B cell (primary cell): ENCODE data around the gene BCAR3. TPM values are rescaled to one million over a fixed set of nuclear protein-coding genes. Genes with fewer than 3 reads are reported as not detected.

ENCODE experiments used
- ATAC-seq: fragments of 200-7000 bp; cut with Tn5 transposase; one replicate; pipeline ENCODE4 v1.10.0; 2021; ENCODE audit warnings: low read depth, mild to moderate bottlenecking, moderate number of reproducible peaks, moderate library complexity
- CTCF ChIA-PET: fragments of 350-600 bp; sonication (Branson Sonifier 250); formaldehyde crosslinking; loops from one replicate; lab custom pipeline; 2021; ENCODE audit warnings: antibody characterized with exemption, inconsistent platforms; lab: Charles Lee
- POLR2A ChIA-PET: fragments of 350-600 bp; sonication (Branson Sonifier 250); formaldehyde crosslinking; loops from one replicate; lab custom pipeline; 2021; ENCODE audit warnings: antibody characterized with exemption; lab: Charles Lee
- DNase-seq: peaks from one replicate; pipeline ENCODE4 v3.0.0; 2013
- H2AFZ ChIP-seq: 2 replicates; pipeline ENCODE4 v1.6.1; 2012; ENCODE audit warnings: mild to moderate bottlenecking, low read depth, low read length; ENCODE audit not compliant: insufficient read depth, poor library complexity, severe bottlenecking
- H3K27ac ChIP-seq, 2 donors: 1 replicate in 1 of 2; 2 replicates in 1 of 2; pipeline ENCODE4 v1.5.1; 2012 to 2013; ENCODE audit warnings: low read length in 2 of 2, mild to moderate bottlenecking in 2 of 2, moderate library complexity in 1 of 2
- H3K27me3 ChIP-seq, 4 experiments: fragments of 200-600 bp in 1 of 4; sonication (generic) in 1 of 4; replicated peaks in 1 of 4; 1 replicate in 2 of 4; 2 replicates in 2 of 4; pipeline versions ENCODE4 v1.6.1 to v1.7.0; 2013 to 2016; ENCODE audit warnings: low read length in 3 of 4, mild to moderate bottlenecking in 2 of 4, mixed read lengths in 1 of 4, moderate library complexity in 1 of 4; ENCODE audit not compliant: insufficient read depth in 4 of 4, control insufficient read depth in 3 of 4; ENCODE audit errors: control extremely low read depth in 1 of 4
- H3K36me3 ChIP-seq, 2 experiments: replicated peaks in 1 of 2; 1 replicate in 1 of 2; 2 replicates in 1 of 2; pipeline versions ENCODE4 v1.6.1 to v1.7.1; 2013; ENCODE audit warnings: low read length in 1 of 2; ENCODE audit not compliant: insufficient read depth in 2 of 2, control insufficient read depth in 1 of 2; ENCODE audit errors: control extremely low read depth in 1 of 2, extremely low read depth in 1 of 2
- H3K4me1 ChIP-seq, 2 donors: fragments of 200-600 bp in 1 of 2; sonication (generic) in 1 of 2; 1 replicate in 1 of 2; 2 replicates in 1 of 2; pipeline versions ENCODE4 v1.5.1 to v1.6.1; 2013 to 2017; ENCODE audit warnings: low read length in 2 of 2; ENCODE audit not compliant: control insufficient read depth in 2 of 2, insufficient read depth in 2 of 2
- H3K4me2 ChIP-seq: replicated peaks from 2 replicates; pipeline ENCODE3; 2012; ENCODE audit warnings: mild to moderate bottlenecking, low read depth, low read length; ENCODE audit not compliant: poor library complexity, severe bottlenecking
- H3K4me3 ChIP-seq, 5 experiments: fragments of 200-600 bp in 1 of 5; sonication (generic) in 1 of 5; 1 replicate in 3 of 5; 2 replicates in 2 of 5; pipeline versions ENCODE4 v1.5.1 to v1.7.0; 2011 to 2016; ENCODE audit warnings: low read length in 4 of 5, mild to moderate bottlenecking in 4 of 5, low read depth in 2 of 5, control low read depth in 1 of 5, moderate library complexity in 1 of 5; ENCODE audit not compliant: insufficient read depth in 1 of 5; ENCODE audit errors: control extremely low read depth in 1 of 5, extremely low read depth in 1 of 5
- H3K79me2 ChIP-seq: fragments of 200-600 bp; sonication (generic); one replicate; pipeline ENCODE4 v1.6.0; 2016; ENCODE audit warnings: low read length; ENCODE audit not compliant: control insufficient read depth, insufficient read depth
- H3K9ac ChIP-seq: fragments of 200-600 bp; sonication (generic); 2 replicates; pipeline ENCODE4 v1.6.1; 2017; ENCODE audit warnings: mild to moderate bottlenecking, low read length, moderate library complexity
- H3K9me3 ChIP-seq, 3 donors: one replicate each; pipeline versions ENCODE4 v1.6.1 to v1.7.1; 2013; ENCODE audit warnings: low read length in 2 of 3; ENCODE audit not compliant: control insufficient read depth in 2 of 3, insufficient read depth in 1 of 3; ENCODE audit errors: control extremely low read depth in 1 of 3
- H4K20me1 ChIP-seq: 2 replicates; pipeline ENCODE4 v1.6.0; 2012; ENCODE audit warnings: mild to moderate bottlenecking, low read length; ENCODE audit not compliant: insufficient read depth, control insufficient read depth, poor library complexity, severe bottlenecking
- H3K27ac Mint-ChIP-seq: one replicate; pipeline ENCODE4 v1.8.0; 2021; ENCODE audit warnings: mixed read lengths
- H3K27me3 Mint-ChIP-seq: one replicate; pipeline ENCODE4 v1.8.0; 2021; ENCODE audit warnings: mixed read lengths
- H3K4me1 Mint-ChIP-seq: one replicate; pipeline ENCODE4 v1.8.0; 2021; ENCODE audit warnings: mixed read lengths
- H3K4me3 Mint-ChIP-seq: one replicate; pipeline ENCODE4 v1.8.0; 2021; ENCODE audit warnings: mixed read lengths
- H3K9me3 Mint-ChIP-seq: one replicate; pipeline ENCODE4 v1.8.0; 2022; ENCODE audit warnings: mixed read lengths; ENCODE audit not compliant: insufficient read depth
- EZH2 ChIP-seq: IDR thresholded peaks from 2 replicates; pipeline ENCODE4 v1.6.1; 2012; ENCODE audit warnings: borderline replicate concordance, low read depth, mild to moderate bottlenecking, moderate library complexity, low read length; ENCODE audit not compliant: insufficient read depth, poor library complexity, severe bottlenecking
- WGBS: methylation state at CpG from one replicate; pipeline ENCODE4 v1.1.5; 2013; ENCODE audit warnings: missing lambda C conversion rate; ENCODE audit not compliant: insufficient coverage; 5-methylcytosine and 5-hydroxymethylcytosine counted together
- intact Hi-C: fragments of 100-400 bp; cut with micrococcal nuclease; formaldehyde crosslinking; loops from one replicate; pipeline ENCODE4 v1.10.0; 2022
- polyA plus RNA-seq: library from polyadenylated mRNA; depleted of rRNA; stranded (reverse); fragments of >200 nt; gene quantifications from 2 replicates; pipeline ENCODE4 v1.2.3, GENCODE V29; 2012
- total RNA-seq, 2 donors: library from RNA; stranded (reverse); fragments of 120-200 nt in 1 of 2; gene quantifications; 1 replicate in 1 of 2; 2 replicates in 1 of 2; pipeline versions ENCODE4 v1.2.3 to v1.2.4, GENCODE V29; 2013 to 2022
- TF ChIP-seq, protein P1 (sequence below): fragments of 200-600 bp; IDR thresholded peaks from one replicate; pipeline ENCODE4 v1.8.0; 2022; ENCODE audit warnings: antibody characterized with exemption, mild to moderate bottlenecking

The BCAR3 gene
- total and polyA plus RNA-seq, 2 donors (not counting 1 experiment from before 2014, with no cell fraction given), result 6.7 to 13.0 TPM

DNA sequence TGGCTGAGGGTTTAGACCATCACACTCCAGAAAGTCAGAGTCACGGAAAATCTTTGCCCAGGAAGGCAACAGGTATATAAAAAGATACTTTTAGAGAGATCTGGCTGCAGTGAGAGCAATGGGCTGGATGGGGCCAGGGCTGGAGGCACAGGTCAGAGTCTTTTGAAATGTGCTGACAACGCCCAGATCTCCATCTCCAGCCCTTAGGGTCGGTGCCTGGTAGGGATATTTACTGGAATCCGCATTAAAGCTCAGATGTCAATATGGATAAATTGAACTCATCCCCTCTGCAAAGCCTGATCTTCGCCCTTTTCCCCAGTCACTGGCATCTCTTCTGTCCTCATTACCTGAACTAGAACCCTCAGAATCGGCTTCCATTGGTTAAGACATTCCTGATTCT, 82.2 kb downstream of the BCAR3 start:
- Histone ChIP-seq H3K79me2 (peaks cover 19% of the 10 kb centered on the region), H3K9ac (no peak overlapping the region), H2AFZ (no peak overlapping the region), H3K4me2 (no peak overlapping the region), H4K20me1 (no peaks in the 10 kb centered on the region), H3K4me3 (no peak overlapping the region), H3K27me3 (no peaks in the 10 kb centered on the region), H3K4me1 (no peaks in the 10 kb centered on the region), H3K27ac (no peak overlapping the region), H3K36me3 (no peaks in the 10 kb centered on the region), H3K9me3 (no peaks in the 10 kb centered on the region)
- H3K4me1 Mint-ChIP-seq, result no peaks in the 10 kb centered on the region
- CTCF ChIA-PET, result no interaction called here
- DNase-seq (no peak), ATAC-seq (no peak)
- H3K27ac Mint-ChIP-seq, result no peak overlapping the region
- 100% methylated on average over 4 of the region's 6 CpGs for WGBS
- no peak for TF ChIP-seq EZH2
- intact Hi-C loops, result no loop called here
- H3K9me3 Mint-ChIP-seq, result no peaks in the 10 kb centered on the region
- POLR2A ChIA-PET, result no interaction called here
- no peak overlapping the region for H3K4me3 Mint-ChIP-seq
- no peaks in the 10 kb centered on the region for H3K27me3 Mint-ChIP-seq

DNA sequence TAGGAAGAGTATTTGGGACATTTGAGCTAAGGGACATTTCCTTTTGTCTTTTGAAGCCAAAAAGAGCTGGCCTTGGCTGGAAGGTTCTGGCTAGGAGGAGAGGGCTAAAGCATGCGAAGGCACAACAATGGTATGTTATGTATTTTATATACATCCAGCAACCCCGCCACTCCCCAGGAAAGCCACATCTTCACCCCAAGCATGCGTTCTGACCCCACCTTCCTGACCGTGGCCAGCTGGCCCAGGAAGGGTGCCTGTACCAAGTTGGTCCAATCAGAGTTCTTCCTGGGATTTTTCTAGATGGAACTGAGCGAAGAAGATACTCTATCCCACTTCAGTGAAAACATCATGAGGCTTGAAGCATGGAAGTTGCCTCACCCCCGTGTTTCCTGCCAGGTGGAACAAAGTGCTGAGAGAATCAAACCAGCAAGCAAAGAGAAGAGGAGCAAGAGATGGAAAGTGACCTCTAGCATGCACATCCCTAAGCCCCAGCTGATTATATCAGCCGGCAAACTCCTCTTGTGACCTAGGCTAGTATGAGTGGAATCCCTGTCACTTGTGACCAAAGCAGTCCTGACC, 82.7 kb downstream of the BCAR3 start:
- H3K27me3 Mint-ChIP-seq, result no peaks in the 10 kb centered on the region
- CTCF ChIA-PET, result interaction anchor here (1.4 kb wide), 1 partner anchor 30 kb away, joined by 4 read pairs; no protein-coding TSS in a partner anchor
- Histone ChIP-seq H3K4me1 (no peaks in the 10 kb centered on the region), H3K9me3 (no peaks in the 10 kb centered on the region), H3K79me2 (peaks cover 19% of the 10 kb centered on the region), H3K4me2 (no peak overlapping the region), H3K36me3 (no peaks in the 10 kb centered on the region), H3K9ac (no peak overlapping the region), H3K27ac (no peak overlapping the region), H3K4me3 (no peak overlapping the region), H2AFZ (no peak overlapping the region), H4K20me1 (no peaks in the 10 kb centered on the region), H3K27me3 (no peaks in the 10 kb centered on the region)
- no peaks in the 10 kb centered on the region for H3K9me3 Mint-ChIP-seq
- DNase-seq (no peak), ATAC-seq (no peak)
- WGBS, result 98% methylated on average over 5 of the region's 7 CpGs
- POLR2A ChIA-PET, result no interaction called here
- no peak overlapping the region for H3K27ac Mint-ChIP-seq
- TF ChIP-seq, protein P1, sequence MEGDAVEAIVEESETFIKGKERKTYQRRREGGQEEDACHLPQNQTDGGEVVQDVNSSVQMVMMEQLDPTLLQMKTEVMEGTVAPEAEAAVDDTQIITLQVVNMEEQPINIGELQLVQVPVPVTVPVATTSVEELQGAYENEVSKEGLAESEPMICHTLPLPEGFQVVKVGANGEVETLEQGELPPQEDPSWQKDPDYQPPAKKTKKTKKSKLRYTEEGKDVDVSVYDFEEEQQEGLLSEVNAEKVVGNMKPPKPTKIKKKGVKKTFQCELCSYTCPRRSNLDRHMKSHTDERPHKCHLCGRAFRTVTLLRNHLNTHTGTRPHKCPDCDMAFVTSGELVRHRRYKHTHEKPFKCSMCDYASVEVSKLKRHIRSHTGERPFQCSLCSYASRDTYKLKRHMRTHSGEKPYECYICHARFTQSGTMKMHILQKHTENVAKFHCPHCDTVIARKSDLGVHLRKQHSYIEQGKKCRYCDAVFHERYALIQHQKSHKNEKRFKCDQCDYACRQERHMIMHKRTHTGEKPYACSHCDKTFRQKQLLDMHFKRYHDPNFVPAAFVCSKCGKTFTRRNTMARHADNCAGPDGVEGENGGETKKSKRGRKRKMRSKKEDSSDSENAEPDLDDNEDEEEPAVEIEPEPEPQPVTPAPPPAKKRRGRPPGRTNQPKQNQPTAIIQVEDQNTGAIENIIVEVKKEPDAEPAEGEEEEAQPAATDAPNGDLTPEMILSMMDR, result no peak
- no peak for TF ChIP-seq EZH2
- H3K4me1 Mint-ChIP-seq, result no peaks in the 10 kb centered on the region
- intact Hi-C loops, result no loop called here
- no peak overlapping the region for H3K4me3 Mint-ChIP-seq
